Liver (tissue), 9 donors: ENCODE results near the gene KRT86. TPM values are rescaled to one million over a fixed set of nuclear protein-coding genes. Genes with fewer than 3 reads are reported as not detected.
"Not testable (repeated sequence)": the region's sequence is repeated elsewhere in the genome, so short reads cannot be mapped to it uniquely, and the experiment has no call there.

Experiments used
- DNase-seq: peaks from one replicate; pipeline ENCODE4 v3.0.0-alpha.2; 2017; ENCODE audit warnings: low spot score
- H3K27ac ChIP-seq, 2 donors: one replicate each; pipeline ENCODE4 v1.7.0; 2013; ENCODE audit warnings: inconsistent platforms in 2 of 2, low read length in 2 of 2, control low read depth in 1 of 2, low read depth in 1 of 2, mild to moderate bottlenecking in 1 of 2
- H3K27me3 ChIP-seq, 4 donors: one replicate each; pipeline versions ENCODE4 v1.6.1 to v1.7.0; 2013; ENCODE audit warnings: low read length in 3 of 4, inconsistent platforms in 1 of 4, mild to moderate bottlenecking in 1 of 4, moderate library complexity in 1 of 4; ENCODE audit not compliant: control insufficient read depth in 4 of 4, insufficient read depth in 4 of 4
- H3K36me3 ChIP-seq, 4 donors: one replicate each; pipeline versions ENCODE4 v1.6.1 to v1.7.0; 2013; ENCODE audit warnings: low read length in 3 of 4, mild to moderate bottlenecking in 3 of 4, low read depth in 1 of 4, moderate library complexity in 1 of 4; ENCODE audit not compliant: control insufficient read depth in 4 of 4, insufficient read depth in 3 of 4
- H3K4me1 ChIP-seq, 4 donors: one replicate each; pipeline versions ENCODE4 v1.6.1 to v1.7.0; 2013; ENCODE audit warnings: low read length in 3 of 4, mild to moderate bottlenecking in 3 of 4, moderate library complexity in 1 of 4; ENCODE audit not compliant: control insufficient read depth in 4 of 4, insufficient read depth in 4 of 4
- H3K4me3 ChIP-seq, 3 donors: one replicate each; pipeline versions ENCODE4 v1.6.1 to v1.7.0; 2013; ENCODE audit warnings: low read length in 3 of 3, control low read depth in 1 of 3, low read depth in 1 of 3, mild to moderate bottlenecking in 1 of 3
- H3K9ac ChIP-seq, 2 donors: one replicate each; pipeline ENCODE4 v1.7.0; 2013; ENCODE audit warnings: low read length in 2 of 2, mild to moderate bottlenecking in 2 of 2, moderate library complexity in 2 of 2, control low read depth in 1 of 2, low read depth in 1 of 2
- H3K9me3 ChIP-seq, 4 donors: one replicate each; pipeline versions ENCODE4 v1.6.1 to v1.7.0; 2013; ENCODE audit warnings: low read length in 3 of 4; ENCODE audit not compliant: control insufficient read depth in 4 of 4
- ATF3 ChIP-seq: IDR thresholded peaks from 2 replicates; pipeline ENCODE4 v1.6.1; 2016; ENCODE audit warnings: antibody characterized with exemption
- CTCF ChIP-seq: fragments of 150-350 bp; IDR thresholded peaks from 2 replicates; pipeline ENCODE4 v1.5.1; 2017; ENCODE audit warnings: improper control_type of control experiment, low read depth, low read length; ENCODE audit not compliant: missing input control
- EGR1 ChIP-seq, 2 donors: IDR thresholded peaks; 2 replicates each; pipeline ENCODE4 v1.6.1; 2016 to 2018; ENCODE audit warnings: antibody characterized with exemption in 2 of 2, low read depth in 2 of 2
- FOXA2 ChIP-seq: IDR thresholded peaks from 2 replicates; pipeline ENCODE4 v1.6.1; 2016; ENCODE audit warnings: antibody characterized with exemption
- GABPA ChIP-seq, 2 donors: IDR thresholded peaks in 1 of 2; conservative IDR thresholded peaks in 1 of 2; 2 replicates each; pipeline ENCODE4 v1.6.1; 2016; ENCODE audit warnings: antibody characterized with exemption in 2 of 2, mild to moderate bottlenecking in 1 of 2, moderate library complexity in 1 of 2
- HNF4A ChIP-seq, 2 donors: conservative IDR thresholded peaks; 2 replicates each; pipeline ENCODE4 v1.6.1; 2016; ENCODE audit warnings: antibody characterized with exemption in 2 of 2, mild to moderate bottlenecking in 2 of 2
- HNF4G ChIP-seq: IDR thresholded peaks from 2 replicates; pipeline ENCODE4 v1.6.1; 2016; ENCODE audit warnings: antibody characterized with exemption
- JUND ChIP-seq, 2 donors: IDR thresholded peaks; 2 replicates each; pipeline ENCODE4 v1.6.1; 2016; ENCODE audit warnings: antibody characterized with exemption in 2 of 2
- NR2F2 ChIP-seq: IDR thresholded peaks from 2 replicates; pipeline ENCODE4 v1.6.1; 2016; ENCODE audit warnings: antibody characterized with exemption
- RAD21 ChIP-seq, 2 donors: IDR thresholded peaks; 2 replicates each; pipeline ENCODE4 v1.6.1; 2016; ENCODE audit warnings: antibody characterized with exemption in 2 of 2, mild to moderate bottlenecking in 2 of 2
- RXRA ChIP-seq, 2 donors: IDR thresholded peaks; 2 replicates each; pipeline ENCODE4 v1.6.1; 2017 to 2018; ENCODE audit warnings: antibody characterized with exemption in 2 of 2, mild to moderate bottlenecking in 1 of 2
- SP1 ChIP-seq: IDR thresholded peaks from 2 replicates; pipeline ENCODE4 v1.6.1; 2018; ENCODE audit warnings: antibody characterized with exemption, mild to moderate bottlenecking
- TAF1 ChIP-seq: conservative IDR thresholded peaks from 2 replicates; pipeline ENCODE4 v1.6.1; 2016; ENCODE audit warnings: antibody characterized with exemption, mild to moderate bottlenecking
- YY1 ChIP-seq: IDR thresholded peaks from 2 replicates; pipeline ENCODE4 v1.6.1; 2016; ENCODE audit warnings: antibody characterized with exemption, mild to moderate bottlenecking
- ZBTB33 ChIP-seq: IDR thresholded peaks from 2 replicates; pipeline ENCODE4 v1.6.1; 2016; ENCODE audit warnings: antibody characterized with exemption
- WGBS: extraction: QIAGEN DNeasy Blood & Tissue Kit; methylation state at CpG from one replicate; pipeline ENCODE4 v1.1.7; 2013; 5-methylcytosine and 5-hydroxymethylcytosine counted together
- polyA plus RNA-seq, 2 donors: library from polyadenylated mRNA; stranded (reverse) in 1 of 2; unstranded in 1 of 2; fragments of 200-250 nt in 1 of 2; fragments of >200 nt in 1 of 2; fragmentation: Nextera tagmentation in 1 of 2; extraction: Ambion mirVana in 1 of 2; gene quantifications; one replicate each; pipeline versions ENCODE4 v1.2.1 to v1.2.3, GENCODE V29; 2013 to 2015
- total RNA-seq, 2 donors: library from RNA; depleted of rRNA; stranded (reverse); fragments of >200 nt; gene quantifications; one replicate each; pipeline ENCODE4 v1.2.3, GENCODE V29; 2014
- donor health status: healthy.
- donor health status: healthy.
- donor health status: healthy.
- donor health status: healthy.
- donor health status: healthy.

Gene KRT86
- total and polyA plus RNA-seq, 4 donors: 0.08 TPM; not detected in 3

GRCh38 chr12:52286857-52287785 lies 12.7 kb downstream of the KRT86 start:
- H3K9ac ChIP-seq, H3K4me1 ChIP-seq, H3K27ac ChIP-seq, H3K36me3 ChIP-seq, H3K4me3 ChIP-seq, H3K9me3 ChIP-seq, DNase-seq, H3K27me3 ChIP-seq: not testable (repeated sequence)
- 88% methylated on average over 21 of the region's 21 CpGs for WGBS

- not testable (repeated sequence) for H3K27me3 ChIP-seq, H3K36me3 ChIP-seq, H3K9ac ChIP-seq, DNase-seq, H3K4me3 ChIP-seq, H3K9me3 ChIP-seq, H3K27ac ChIP-seq, H3K4me1 ChIP-seq
- WGBS: 82% methylated on average over 17 of the region's 17 CpGs
Measured at GRCh38 chr12:52287816-52288805, 13.7 kb downstream of the KRT86 start.

- H3K9me3 ChIP-seq, H3K27ac ChIP-seq, H3K9ac ChIP-seq, DNase-seq, H3K36me3 ChIP-seq, H3K27me3 ChIP-seq, H3K4me1 ChIP-seq, H3K4me3 ChIP-seq: not testable (repeated sequence)
- WGBS: no CpG with 5 or more reads among the region's 5 CpGs
Measured at GRCh38 chr12:52290483-52291134, 16.2 kb downstream of the KRT86 start.

GRCh38 chr12:52291267-52291935 lies 17.0 kb downstream of the KRT86 start, which contains the start of gene KRT81:
KRT81 (minus strand) TSS chr12:52291534; CDS start chr12:52291465, 69 bp downstream.
- DNase-seq: no peak
- Histone ChIP-seq H3K27ac (no peak within 1 kb of the TSS), H3K4me3 (no peak within 1 kb of the TSS), H3K9me3 (no peaks in the 10 kb centered on the region), H3K27me3 (peaks cover 0 to 8% (median 7%) of the 10 kb centered on the region in 4 donors), H3K4me1 (no peaks in the 10 kb centered on the region), H3K36me3 (no peaks in the 10 kb centered on the region), H3K9ac (no peak within 1 kb of the TSS)
- 40% methylated on average over 24 of the region's 32 CpGs for WGBS
- TF ChIP-seq HNF4G (no peak), JUND (IDR thresholded peaks at IDR 0.05) (no peak), ZBTB33 (no peak), RXRA (IDR thresholded peaks at IDR 0.05) (no peak), CTCF (no peak), YY1 (no peak), ATF3 (no peak), FOXA2 (no peak), GABPA (IDR thresholded peaks at IDR 0.05 in 1 of 2, conservative IDR thresholded peaks at IDR 0.05 in 1 of 2) (no peak), HNF4A (conservative IDR thresholded peaks at IDR 0.05) (no peak), EGR1 (IDR thresholded peaks at IDR 0.05; ENCODE audit: low read depth in 2 of 2) (no peak), TAF1 (no peak), SP1 (no peak), RAD21 (IDR thresholded peaks at IDR 0.05) (no peak), NR2F2 (no peak)
